Endothelial cell of umbilical vein (primary cell): ENCODE data around the gene C16orf90. TPM values are rescaled to one million over a fixed set of nuclear protein-coding genes. Genes with fewer than 3 reads are reported as not detected.

Experiments
- BruUV-seq: library from RNA; stranded (reverse); fragments of 400-500 nt; replicated peaks from 2 replicates; lab custom pipeline; 2021; lab: Mats Ljungman, UMichigan
- CTCF ChIA-PET: fragments of 300-600, 350-600 bp; sonication (Branson Sonifier 250); formaldehyde crosslinking; loops from one replicate; lab custom pipeline; 2021; ENCODE audit warnings: antibody characterized with exemption, inconsistent platforms; lab: Charles Lee
- POLR2A ChIA-PET: fragments of 300-600, 350-600 bp; sonication (Branson Sonifier 250); formaldehyde crosslinking; loops from one replicate; lab custom pipeline; 2021; ENCODE audit warnings: antibody characterized with exemption, inconsistent platforms; lab: Charles Lee
- DNase-seq: peaks from one replicate; pipeline ENCODE4 v3.0.0-alpha.2; 2011; ENCODE audit warnings: low read depth, low spot score
- FAIRE-seq: peaks from 2 replicates; lab custom pipeline; 2011; peaks lifted over from hg19 to GRCh38; lab: Jason Lieb, UNC
- H2AFZ ChIP-seq: 2 replicates; pipeline ENCODE4 v1.6.0; 2012; ENCODE audit warnings: low read depth, low read length, control low read depth, inconsistent platforms
- H3K27ac ChIP-seq: 2 replicates; pipeline ENCODE4 v1.5.1; 2011; ENCODE audit warnings: low read depth, mild to moderate bottlenecking, control low read depth, low read length, moderate library complexity; ENCODE audit not compliant: insufficient read depth
- H3K27me3 ChIP-seq, 2 experiments: 2 replicates each; pipeline versions ENCODE4 v1.6.0 to v1.6.1; 2011; ENCODE audit warnings: low read length in 2 of 2, mixed read lengths in 1 of 2; ENCODE audit not compliant: control insufficient read depth in 2 of 2, insufficient read depth in 2 of 2
- H3K36me3 ChIP-seq, 2 experiments: 2 replicates in 1 of 2; 3 replicates in 1 of 2; pipeline ENCODE4 v1.5.1; 2011; ENCODE audit warnings: low read length in 2 of 2, mild to moderate bottlenecking in 1 of 2, moderate library complexity in 1 of 2; ENCODE audit not compliant: control insufficient read depth in 2 of 2, insufficient read depth in 2 of 2; ENCODE audit errors: extremely low read depth in 1 of 2
- H3K4me1 ChIP-seq: 3 replicates; pipeline ENCODE4 v1.5.1; 2011; ENCODE audit warnings: mild to moderate bottlenecking, low read length; ENCODE audit not compliant: control insufficient read depth, insufficient read depth; ENCODE audit errors: extremely low read depth
- H3K4me2 ChIP-seq: 2 replicates; pipeline ENCODE4 v1.6.1; 2011; ENCODE audit warnings: low read length, control low read depth, mixed read lengths; ENCODE audit not compliant: insufficient read depth
- H3K4me3 ChIP-seq, 3 experiments: fragments of 200-600 bp in 1 of 3; sonication (generic), shearing (Covaris generic) in 1 of 3; replicated peaks in 1 of 3; 2 replicates each; pipeline ENCODE4 v1.5.1; 2011 to 2016; ENCODE audit warnings: control low read depth in 3 of 3, low read length in 3 of 3, mild to moderate bottlenecking in 2 of 3, inconsistent platforms in 1 of 3, low read depth in 1 of 3, moderate library complexity in 1 of 3; ENCODE audit not compliant: insufficient read depth in 1 of 3
- H3K79me2 ChIP-seq: 2 replicates; pipeline ENCODE4 v1.6.0; 2012; ENCODE audit warnings: low read length, inconsistent platforms; ENCODE audit not compliant: control insufficient read depth, insufficient read depth
- H3K9ac ChIP-seq: replicated peaks from 2 replicates; pipeline ENCODE3; 2011; ENCODE audit warnings: low read length, control low read depth; ENCODE audit not compliant: insufficient read depth; ENCODE audit errors: extremely low read depth
- H3K9me1 ChIP-seq: replicated peaks from 3 replicates; pipeline ENCODE4 v1.6.0; 2011; ENCODE audit warnings: mild to moderate bottlenecking, low read length; ENCODE audit not compliant: control insufficient read depth, insufficient read depth; ENCODE audit errors: extremely low read depth
- H3K9me3 ChIP-seq: replicated peaks from 2 replicates; pipeline ENCODE4 v1.5.1; 2012; ENCODE audit warnings: low read length, inconsistent platforms; ENCODE audit not compliant: control insufficient read depth, insufficient read depth
- H4K20me1 ChIP-seq: replicated peaks from 2 replicates; pipeline ENCODE3; 2011; ENCODE audit warnings: mild to moderate bottlenecking, low read length; ENCODE audit not compliant: control insufficient read depth, insufficient read depth; ENCODE audit errors: extremely low read depth
- EZH2 ChIP-seq: IDR thresholded peaks from 2 replicates; pipeline ENCODE4 v1.6.1; 2012; ENCODE audit warnings: borderline replicate concordance, low read depth, mild to moderate bottlenecking, moderate library complexity, low read length, inconsistent platforms; ENCODE audit not compliant: severe bottlenecking
- GATA2 ChIP-seq: IDR thresholded peaks from 2 replicates; pipeline ENCODE4 v1.7.0; 2011; ENCODE audit warnings: low read depth, mild to moderate bottlenecking, moderate library complexity, mixed read lengths, low read length; ENCODE audit not compliant: insufficient read length, insufficient read depth
- JUN ChIP-seq: IDR thresholded peaks from 2 replicates; pipeline ENCODE4 v1.6.1; 2011; ENCODE audit warnings: borderline replicate concordance, low read depth; ENCODE audit not compliant: insufficient read length, insufficient read depth
- POLR2A ChIP-seq: IDR thresholded peaks from 2 replicates; pipeline ENCODE4 v1.6.1; 2012; ENCODE audit warnings: low read depth, mild to moderate bottlenecking, control low read depth, low read length
- dilution Hi-C: fragments of 300-500 bp; cut with MboI; formaldehyde crosslinking; loops from one replicate; pipeline ENCODE4 v1.15.0; 2019; ENCODE audit warnings: low sequenced_read_pairs; ENCODE audit not compliant: extremely low pct_ligation_motif_present
- intact Hi-C: fragments of 100-400 bp; cut with micrococcal nuclease; formaldehyde crosslinking; loops from one replicate; pipeline ENCODE4 v1.10.0; 2022
- polyA plus RNA-seq, 4 experiments: library from polyadenylated mRNA; depleted of rRNA in 3 of 4; stranded (reverse) in 3 of 4; unstranded in 1 of 4; fragments of >200 nt; gene quantifications; 2 replicates each; pipeline versions ENCODE4 v1.2.1 to v1.2.3, GENCODE V29; 2011 to 2012; ENCODE audit warnings: missing spikeins in 1 of 4
- total RNA-seq: library from RNA; stranded (reverse); gene quantifications from 2 replicates; pipeline ENCODE4 v1.2.3, GENCODE V29; 2021
- TF ChIP-seq, protein P1 (sequence below), 2 donors: IDR thresholded peaks; 1 replicate in 1 of 2; 2 replicates in 1 of 2; pipeline ENCODE4 v1.5.1; 2011; ENCODE audit warnings: low read length in 2 of 2, mild to moderate bottlenecking in 2 of 2, moderate library complexity in 2 of 2, control low read depth in 1 of 2, inconsistent platforms in 1 of 2, low read depth in 1 of 2; ENCODE audit not compliant: insufficient read depth in 1 of 2; ENCODE audit errors: extremely low read depth in 1 of 2

The C16orf90 gene
- total and polyA plus RNA-seq, 2 donors (not counting 3 experiments of a cell fraction or from before 2014, with no cell fraction given), result not detected

- intact Hi-C loops, result no loop called here
- no peak overlapping the region for H3K27ac ChIP-seq
- no peaks in the 10 kb centered on the region for H4K20me1 ChIP-seq
- H3K36me3 ChIP-seq, result peaks cover 0 to 26% of the 10 kb centered on the region in 2 experiments
- TF ChIP-seq GATA2, result no peak
- TF ChIP-seq, protein P1, sequence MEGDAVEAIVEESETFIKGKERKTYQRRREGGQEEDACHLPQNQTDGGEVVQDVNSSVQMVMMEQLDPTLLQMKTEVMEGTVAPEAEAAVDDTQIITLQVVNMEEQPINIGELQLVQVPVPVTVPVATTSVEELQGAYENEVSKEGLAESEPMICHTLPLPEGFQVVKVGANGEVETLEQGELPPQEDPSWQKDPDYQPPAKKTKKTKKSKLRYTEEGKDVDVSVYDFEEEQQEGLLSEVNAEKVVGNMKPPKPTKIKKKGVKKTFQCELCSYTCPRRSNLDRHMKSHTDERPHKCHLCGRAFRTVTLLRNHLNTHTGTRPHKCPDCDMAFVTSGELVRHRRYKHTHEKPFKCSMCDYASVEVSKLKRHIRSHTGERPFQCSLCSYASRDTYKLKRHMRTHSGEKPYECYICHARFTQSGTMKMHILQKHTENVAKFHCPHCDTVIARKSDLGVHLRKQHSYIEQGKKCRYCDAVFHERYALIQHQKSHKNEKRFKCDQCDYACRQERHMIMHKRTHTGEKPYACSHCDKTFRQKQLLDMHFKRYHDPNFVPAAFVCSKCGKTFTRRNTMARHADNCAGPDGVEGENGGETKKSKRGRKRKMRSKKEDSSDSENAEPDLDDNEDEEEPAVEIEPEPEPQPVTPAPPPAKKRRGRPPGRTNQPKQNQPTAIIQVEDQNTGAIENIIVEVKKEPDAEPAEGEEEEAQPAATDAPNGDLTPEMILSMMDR (IDR thresholded peaks at IDR 0.05; ENCODE audit: extremely low read depth in 1 of 2, insufficient read depth in 1 of 2, low read depth in 1 of 2, low read length in 2 of 2), result no peak
- TF ChIP-seq POLR2A, result no peak
- no peak for TF ChIP-seq JUN
- TF ChIP-seq EZH2, result no peak
- H2AFZ ChIP-seq, result no peak overlapping the region
- ChIA-PET POLR2A (no interaction called here), CTCF (no interaction called here)
- no peak overlapping the region for H3K9ac ChIP-seq
- H3K9me1 ChIP-seq, result no peaks in the 10 kb centered on the region
- no peaks in the 10 kb centered on the region for H3K9me3 ChIP-seq
- no peaks in the 10 kb centered on the region for H3K4me1 ChIP-seq
- dilution Hi-C loops, result no loop called here
- no peaks in the 10 kb centered on the region for H3K27me3 ChIP-seq
- H3K4me2 ChIP-seq, result no peak overlapping the region
- BruUV-seq, result no TSS peak
- FAIRE-seq, result no peak
- no peaks in the 10 kb centered on the region for H3K79me2 ChIP-seq
- no peak overlapping the region for H3K4me3 ChIP-seq
- DNase-seq, result no peak
Measured at GRCh38 chr16:3488801-3489200, 6.5 kb downstream of the C16orf90 start.
